ENCODE measurements around the gene GATA5.

GATA5 gene

DNA sequence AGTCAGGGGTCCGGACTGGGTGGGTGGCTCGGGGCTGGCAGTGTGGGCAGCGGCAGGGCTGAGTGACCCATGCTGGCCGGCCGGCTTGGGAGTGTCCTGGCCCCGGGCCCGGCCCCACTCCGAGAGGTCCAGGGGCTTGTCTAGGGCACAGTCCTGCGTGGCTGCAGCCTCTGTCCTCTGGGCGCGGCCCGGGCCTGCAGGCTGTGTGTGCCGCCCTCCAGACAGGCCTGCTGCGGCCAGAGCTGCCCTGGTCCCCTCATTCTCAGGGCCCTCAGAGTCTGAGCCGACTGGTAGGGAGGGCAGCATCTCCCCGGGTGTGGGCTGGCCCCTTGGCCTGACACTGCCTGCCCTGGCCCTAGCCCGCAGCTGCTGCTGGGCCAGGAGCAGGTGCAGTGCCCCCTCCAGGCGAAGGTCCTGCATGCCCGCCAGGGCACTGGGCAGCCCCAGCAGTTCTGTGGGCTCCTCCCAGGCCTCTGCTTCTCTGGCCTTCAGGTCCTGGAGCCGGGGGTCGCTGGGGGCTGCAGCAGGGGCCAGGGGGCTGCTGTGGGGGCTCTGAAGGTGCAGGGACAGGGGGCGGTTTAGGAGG is 61.8 kb downstream of the GATA5 start:
- DNase-seq: no peak
